ENCODE data around the gene RASD1.
"Not testable (repeated sequence)": the region's sequence is repeated elsewhere in the genome, so short reads cannot be mapped to it uniquely, and the experiment has no call there.

DNA sequence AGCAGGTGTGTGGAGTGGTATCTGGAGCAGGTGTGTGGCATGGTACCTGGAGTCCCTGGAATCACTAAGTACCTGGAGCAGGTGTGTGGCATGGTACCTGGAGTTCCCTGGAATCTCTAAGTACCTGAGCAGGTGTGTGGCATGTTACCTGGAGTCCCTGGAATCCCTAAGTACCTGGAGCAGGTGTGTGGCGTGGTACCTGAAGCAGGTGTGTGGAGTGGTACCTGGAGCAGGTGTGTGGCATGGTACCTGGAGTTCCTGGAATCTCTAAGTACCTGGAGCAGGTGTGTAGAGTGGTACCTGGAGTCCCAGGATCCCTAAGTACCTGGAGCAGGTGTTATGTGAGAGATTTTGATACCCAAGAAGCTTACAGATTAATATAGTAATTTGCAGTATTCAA is 41.5 kb downstream of the RASD1 start:
- TF ChIP-seq POLR2A, POLR2AphosphoS5 (IDR thresholded peaks at IDR 0.05): not testable (repeated sequence)
- TF ChIP-seq, protein P1, sequence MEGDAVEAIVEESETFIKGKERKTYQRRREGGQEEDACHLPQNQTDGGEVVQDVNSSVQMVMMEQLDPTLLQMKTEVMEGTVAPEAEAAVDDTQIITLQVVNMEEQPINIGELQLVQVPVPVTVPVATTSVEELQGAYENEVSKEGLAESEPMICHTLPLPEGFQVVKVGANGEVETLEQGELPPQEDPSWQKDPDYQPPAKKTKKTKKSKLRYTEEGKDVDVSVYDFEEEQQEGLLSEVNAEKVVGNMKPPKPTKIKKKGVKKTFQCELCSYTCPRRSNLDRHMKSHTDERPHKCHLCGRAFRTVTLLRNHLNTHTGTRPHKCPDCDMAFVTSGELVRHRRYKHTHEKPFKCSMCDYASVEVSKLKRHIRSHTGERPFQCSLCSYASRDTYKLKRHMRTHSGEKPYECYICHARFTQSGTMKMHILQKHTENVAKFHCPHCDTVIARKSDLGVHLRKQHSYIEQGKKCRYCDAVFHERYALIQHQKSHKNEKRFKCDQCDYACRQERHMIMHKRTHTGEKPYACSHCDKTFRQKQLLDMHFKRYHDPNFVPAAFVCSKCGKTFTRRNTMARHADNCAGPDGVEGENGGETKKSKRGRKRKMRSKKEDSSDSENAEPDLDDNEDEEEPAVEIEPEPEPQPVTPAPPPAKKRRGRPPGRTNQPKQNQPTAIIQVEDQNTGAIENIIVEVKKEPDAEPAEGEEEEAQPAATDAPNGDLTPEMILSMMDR (IDR thresholded peaks at IDR 0.05): not testable (repeated sequence)
